Measurements from ENCODE around the gene PAX6. TPM values are rescaled to one million over a fixed set of nuclear protein-coding genes. Genes with fewer than 3 reads are reported as not detected.
A peak's percentile ranks its signal among the peaks of the same experiment; 100 is the strongest.

PAX6 gene
- total RNA-seq, 2 donors from 2014 or later: 0.46 to 0.76 TPM

DNA sequence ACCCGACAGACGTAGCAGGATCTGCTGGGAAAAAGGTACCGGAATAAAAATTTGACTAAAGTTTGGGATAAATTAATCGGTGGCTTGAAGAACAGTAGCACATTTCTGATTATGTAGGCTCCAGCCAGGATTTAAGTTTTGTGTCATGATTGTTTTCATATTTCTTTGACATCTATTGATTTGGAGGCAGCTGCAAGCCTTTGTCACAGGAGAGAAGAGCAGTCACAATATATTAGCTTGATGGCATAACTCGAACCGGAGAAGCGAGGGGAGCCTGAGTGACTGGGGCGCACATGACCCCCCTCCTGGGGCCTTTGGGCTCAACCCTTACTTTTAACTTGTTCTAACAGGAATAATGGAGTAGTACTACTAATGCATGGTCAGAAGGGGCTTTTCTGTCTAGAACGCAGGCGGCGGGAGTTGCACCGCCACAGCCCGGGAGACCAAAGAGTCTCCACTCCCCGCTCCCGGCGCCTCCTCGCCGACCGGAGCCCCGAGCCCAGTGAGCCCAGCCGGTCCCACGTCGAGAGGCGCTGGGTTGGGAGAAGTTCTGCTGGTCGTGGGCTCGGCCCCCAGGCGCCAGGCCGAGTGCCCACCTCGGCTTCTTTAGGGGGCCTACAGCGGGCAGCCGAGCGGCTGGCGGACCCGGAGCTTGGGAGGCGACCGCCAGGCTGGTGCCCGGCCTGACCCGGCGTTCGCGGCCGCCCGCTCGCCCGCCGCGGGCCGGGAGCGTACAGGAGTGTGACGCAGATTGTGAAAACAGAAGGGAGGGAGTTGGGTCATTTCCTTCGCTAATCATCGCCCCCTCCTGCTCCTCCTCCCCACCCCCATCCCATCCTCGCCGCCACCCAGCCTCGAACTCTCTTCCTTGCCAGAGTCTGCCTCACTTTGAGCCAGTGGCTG is 15.7 kb upstream of the PAX6 start:
- no peak for ATAC-seq (replicated peaks in 1 of 2)
- peaks cover 80% of the 10 kb centered on the region for H3K27me3 Mint-ChIP-seq (ENCODE audit: low read depth)
- no peaks in the 10 kb centered on the region for H3K9me3 Mint-ChIP-seq
- peak overlapping the region; percentile 66 to 82 for H3K4me3 Mint-ChIP-seq
- H3K27ac Mint-ChIP-seq: peak overlapping the region; percentile 86
- H3K4me1 Mint-ChIP-seq (ENCODE audit: low read depth): peaks cover 21% of the 10 kb centered on the region
- no peak for DNase-seq
- peaks cover 0 to 5% of the 10 kb centered on the region in 2 donors for H3K36me3 Mint-ChIP-seq (ENCODE audit: insufficient read depth in 2 of 2)

DNA sequence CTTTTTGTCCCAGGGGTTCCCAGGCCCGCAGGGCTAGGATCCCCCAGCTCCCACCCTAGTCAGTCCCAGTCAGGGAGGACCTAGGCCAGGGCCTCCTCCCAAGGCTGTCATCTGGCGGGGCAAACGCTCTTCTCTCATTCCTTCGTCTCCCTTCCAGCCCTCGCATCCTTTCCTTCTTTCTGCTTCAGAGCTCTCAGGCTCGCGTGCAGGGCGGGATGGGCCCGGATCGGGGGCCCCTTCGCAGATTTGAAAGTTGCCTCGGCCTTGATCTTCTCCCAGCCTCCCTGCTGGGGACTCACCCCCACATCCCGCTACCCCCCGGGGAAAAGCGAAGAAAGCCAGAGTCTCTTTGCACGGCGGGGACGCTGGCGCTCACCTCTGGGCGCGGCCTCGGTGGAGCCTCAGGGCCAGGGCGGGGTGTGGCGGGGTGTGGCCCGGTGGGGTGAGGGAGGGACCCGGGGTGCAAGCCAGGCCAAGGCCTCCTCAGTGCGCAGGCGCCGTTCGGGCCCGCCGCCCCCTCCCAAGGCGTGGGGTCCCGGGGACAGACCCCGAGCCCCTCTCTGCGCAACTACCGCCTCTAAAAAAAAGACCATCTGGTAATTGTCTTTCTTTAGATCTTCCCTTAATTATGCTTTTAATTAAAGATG is 14.8 kb upstream of the PAX6 start:
- no peak for ATAC-seq (replicated peaks in 1 of 2)
- H3K36me3 Mint-ChIP-seq (ENCODE audit: insufficient read depth in 2 of 2): peaks cover 0 to 5% of the 10 kb centered on the region in 2 donors
- H3K9me3 Mint-ChIP-seq: no peaks in the 10 kb centered on the region
- H3K4me1 Mint-ChIP-seq (ENCODE audit: low read depth): peaks cover 21% of the 10 kb centered on the region
- H3K27ac Mint-ChIP-seq: peak overlapping the region; percentile 57
- peaks cover 88% of the 10 kb centered on the region for H3K27me3 Mint-ChIP-seq (ENCODE audit: low read depth)
- peak overlapping the region; percentile 46 to 72 for H3K4me3 Mint-ChIP-seq
- no peak for DNase-seq

DNA sequence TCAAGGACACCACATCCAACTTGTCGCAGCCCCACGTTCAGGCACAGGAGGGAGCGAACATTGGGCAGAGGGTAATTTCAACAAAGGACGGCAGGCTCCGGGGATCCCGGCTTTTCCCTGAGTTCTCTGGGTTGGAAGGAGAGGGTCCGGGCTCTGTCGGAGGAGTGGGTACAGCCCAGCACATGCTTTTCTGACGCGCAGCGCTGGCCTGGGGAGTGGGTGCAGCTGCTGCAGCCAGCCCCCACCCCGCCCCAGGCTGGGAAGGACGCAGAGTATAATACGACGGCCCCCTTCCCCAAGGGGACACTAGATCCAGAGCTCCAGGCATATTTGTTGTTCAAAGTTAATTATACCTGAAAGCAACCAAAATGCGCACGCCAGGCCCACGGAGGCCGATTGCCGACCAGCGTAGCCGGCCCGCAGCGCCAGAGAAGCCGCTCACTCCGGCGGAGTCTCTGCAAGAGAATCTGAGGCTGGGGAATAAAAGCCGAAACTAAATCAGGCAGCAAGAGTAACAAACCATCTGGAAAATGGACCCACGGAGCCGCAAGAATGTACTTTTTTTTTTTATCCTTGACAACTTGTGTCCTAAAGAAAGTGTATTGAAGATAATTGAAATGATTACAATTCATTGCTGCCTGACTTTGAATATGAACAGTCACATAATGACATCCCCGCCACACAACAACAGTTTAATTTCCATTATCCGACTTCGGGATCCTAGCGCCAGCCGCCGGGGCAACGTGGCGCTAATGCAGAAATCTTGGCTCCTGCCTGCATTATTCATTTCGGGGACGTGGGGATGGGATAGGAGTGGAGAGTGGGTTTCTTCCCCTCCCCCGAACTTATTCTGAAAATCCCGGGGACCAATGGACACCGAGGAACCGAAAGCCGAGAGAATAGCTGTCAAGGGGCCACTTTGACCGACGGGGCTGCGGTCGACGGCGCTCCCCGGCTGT is 14.0 kb upstream of the PAX6 start:
- no peak for DNase-seq
- ATAC-seq (replicated peaks in 1 of 2): no peak
- H3K27ac Mint-ChIP-seq: peak overlapping the region; percentile 8
- peak overlapping the region; percentile 5 to 6 for H3K4me3 Mint-ChIP-seq
- H3K36me3 Mint-ChIP-seq (ENCODE audit: insufficient read depth in 2 of 2): peaks cover 0 to 5% of the 10 kb centered on the region in 2 donors
- peaks cover 26% of the 10 kb centered on the region for H3K4me1 Mint-ChIP-seq (ENCODE audit: low read depth)
- peaks cover 92% of the 10 kb centered on the region for H3K27me3 Mint-ChIP-seq (ENCODE audit: low read depth)
- H3K9me3 Mint-ChIP-seq: no peaks in the 10 kb centered on the region

DNA sequence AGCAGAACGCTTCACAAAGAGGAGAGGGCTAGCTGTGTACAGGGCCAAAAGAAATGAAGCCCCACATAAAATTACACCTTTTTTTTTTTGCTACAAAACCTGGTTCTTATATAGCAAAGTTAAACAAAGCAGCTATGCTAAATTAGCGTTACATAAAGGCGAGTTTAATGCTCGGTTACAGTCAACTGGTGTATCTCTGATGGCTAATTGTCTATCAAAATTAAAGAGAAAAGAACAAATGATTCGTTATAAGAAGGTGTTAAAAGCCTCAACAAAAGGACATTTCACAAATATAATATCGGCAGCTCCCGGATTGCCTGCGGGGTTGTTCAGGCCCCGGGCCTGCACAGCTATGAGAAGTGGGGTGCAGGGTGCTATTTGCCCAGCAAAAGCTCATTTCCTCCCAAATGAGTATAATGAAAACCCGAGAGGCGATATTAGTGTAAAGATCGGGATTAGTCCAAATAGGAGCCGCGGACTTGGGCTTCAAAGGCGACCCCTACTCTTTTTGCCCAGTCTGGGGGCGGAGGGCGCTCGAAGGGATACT is 13.3 kb upstream of the PAX6 start:
- DNase-seq (no peak), ATAC-seq (replicated peaks in 1 of 2) (no peak)
- Mint-ChIP-seq H3K27me3 (ENCODE audit: low read depth) (peaks cover 92% of the 10 kb centered on the region), H3K9me3 (no peaks in the 10 kb centered on the region), H3K4me1 (ENCODE audit: low read depth) (peaks cover 30% of the 10 kb centered on the region), H3K27ac (peak overlapping the region; percentile 8), H3K36me3 (ENCODE audit: insufficient read depth in 2 of 2) (peaks cover 0 to 5% of the 10 kb centered on the region in 2 donors), H3K4me3 (peak overlapping the region; percentile 5 to 6)

DNA sequence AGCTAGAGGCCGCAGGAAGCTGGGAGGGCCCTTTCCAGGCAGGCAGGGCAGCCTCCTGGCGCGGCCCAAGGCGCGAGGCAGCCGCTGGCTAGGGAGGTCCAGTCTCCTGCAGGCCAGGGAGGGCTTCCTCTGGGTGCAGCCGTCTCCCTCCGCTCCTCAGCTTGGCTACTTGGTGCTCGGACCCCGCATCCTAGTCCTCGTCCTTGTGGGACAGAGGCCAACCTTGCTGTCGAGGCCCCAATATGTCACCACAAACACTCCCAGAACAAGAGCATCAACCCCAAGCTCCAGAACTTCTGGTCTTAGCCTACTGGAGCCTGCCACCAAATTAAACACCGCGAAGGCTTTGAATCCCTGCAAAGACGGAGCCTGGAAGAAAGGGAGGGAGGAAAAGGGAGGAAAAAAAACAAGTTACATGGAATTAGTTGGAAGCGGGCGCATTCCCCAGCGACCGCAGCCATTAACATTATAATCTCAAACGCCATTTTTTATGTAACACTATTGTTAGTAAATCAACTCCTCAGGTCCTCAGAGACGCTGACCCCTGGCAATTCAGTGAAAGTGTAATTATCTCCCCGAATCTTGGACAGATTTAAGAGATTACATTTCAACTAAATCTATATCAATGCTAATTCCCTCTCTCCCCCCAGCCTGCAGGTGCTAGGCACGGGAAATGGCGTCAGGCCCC is 12.7 kb upstream of the PAX6 start:
- Mint-ChIP-seq H3K9me3 (no peaks in the 10 kb centered on the region), H3K27ac (peak overlapping the region; percentile 8)

DNA sequence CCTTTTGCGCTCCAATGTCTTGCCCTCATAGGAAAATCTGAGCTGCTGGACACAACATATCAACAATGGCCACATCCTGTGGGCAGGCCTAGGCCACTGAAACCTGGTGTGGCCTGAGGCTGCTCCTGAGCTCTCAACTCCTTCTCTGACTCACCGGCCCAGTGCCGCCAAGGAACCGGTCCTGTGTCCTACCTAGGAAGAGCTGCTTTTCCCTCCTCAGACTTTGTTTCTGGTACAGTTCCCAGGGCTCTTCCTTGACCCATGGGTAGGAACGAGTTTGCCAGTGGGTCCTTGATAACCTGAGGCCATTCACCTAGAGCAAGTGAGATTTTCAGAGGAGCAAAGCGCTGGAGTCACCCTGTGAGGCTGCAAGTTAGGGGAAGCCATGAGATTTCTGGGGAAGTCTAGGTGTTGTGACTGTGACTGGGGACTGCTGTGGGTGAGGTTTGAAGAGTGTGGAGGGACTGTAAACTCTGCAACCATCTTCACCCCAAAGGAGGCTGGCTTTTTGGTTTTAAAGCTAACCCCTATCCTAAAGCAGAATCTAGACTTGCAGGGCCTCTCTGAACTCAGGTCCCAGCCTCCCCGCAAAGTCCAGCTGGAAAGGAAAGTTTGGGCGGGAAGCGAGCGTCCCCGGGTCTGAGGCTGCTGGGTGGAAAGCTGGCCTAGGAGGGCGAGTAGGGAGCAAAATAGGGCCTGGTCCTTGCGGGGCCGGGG is 12.0 kb upstream of the PAX6 start:
- H3K9me3 Mint-ChIP-seq: no peaks in the 10 kb centered on the region
- H3K4me1 Mint-ChIP-seq (ENCODE audit: low read depth): peaks cover 30% of the 10 kb centered on the region
- ATAC-seq (replicated peaks in 1 of 2): no peak
- H3K27me3 Mint-ChIP-seq (ENCODE audit: low read depth): peaks cover 94% of the 10 kb centered on the region
- H3K27ac Mint-ChIP-seq: no peak overlapping the region
- no peak for DNase-seq
- H3K4me3 Mint-ChIP-seq: no peak overlapping the region
- peaks cover 0 to 4% of the 10 kb centered on the region in 2 donors for H3K36me3 Mint-ChIP-seq (ENCODE audit: insufficient read depth in 2 of 2)

More for the DNA sequence above, 12.7 kb upstream of the PAX6 start:
- ATAC-seq (replicated peaks in 1 of 2): no peak
- H3K36me3 Mint-ChIP-seq (ENCODE audit: insufficient read depth in 2 of 2): peaks cover 0 to 5% of the 10 kb centered on the region in 2 donors
- H3K27me3 Mint-ChIP-seq (ENCODE audit: low read depth): peaks cover 89% of the 10 kb centered on the region
- no peak for DNase-seq
- H3K4me3 Mint-ChIP-seq: no peak overlapping the region
- peaks cover 30% of the 10 kb centered on the region for H3K4me1 Mint-ChIP-seq (ENCODE audit: low read depth)

DNA sequence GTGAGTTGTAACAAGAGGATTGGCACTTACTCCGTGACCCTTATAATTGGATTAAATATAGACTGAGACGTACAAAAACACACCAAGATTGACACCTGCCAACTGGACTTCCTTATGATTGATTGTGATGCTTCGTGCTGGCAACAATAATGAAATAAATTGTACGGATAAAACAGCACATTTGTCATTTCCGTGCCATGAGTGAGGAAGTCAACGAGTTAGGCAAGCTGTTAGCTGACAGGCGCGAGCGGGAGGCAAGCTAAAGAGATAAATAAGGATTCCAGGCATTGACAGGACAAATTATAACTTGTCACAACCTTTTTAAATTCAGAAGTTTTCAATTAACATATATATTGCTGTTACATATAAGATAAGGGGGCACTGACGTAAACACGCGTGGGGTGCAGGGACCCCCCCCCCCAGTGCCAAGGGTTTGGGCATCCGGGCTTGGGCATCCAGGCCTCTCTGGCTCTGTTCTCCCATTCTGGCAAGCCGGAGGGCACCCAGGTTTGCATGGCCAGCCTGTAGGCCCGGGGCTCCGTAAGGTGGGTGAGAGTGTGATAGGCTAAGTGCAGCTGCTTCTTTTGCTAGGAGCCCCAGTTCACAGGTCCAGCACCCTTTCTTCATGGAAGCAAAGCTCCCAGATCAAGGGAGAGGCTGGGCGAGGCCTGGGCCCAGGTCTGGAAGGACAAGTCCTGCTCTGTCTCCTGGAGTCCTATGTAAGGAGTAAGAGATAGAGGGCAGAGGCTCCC is 11.2 kb upstream of the PAX6 start:
- H3K9me3 Mint-ChIP-seq: no peaks in the 10 kb centered on the region
- H3K36me3 Mint-ChIP-seq (ENCODE audit: insufficient read depth in 2 of 2): peaks cover 0 to 4% of the 10 kb centered on the region in 2 donors
- no peak overlapping the region for H3K27ac Mint-ChIP-seq
- H3K27me3 Mint-ChIP-seq (ENCODE audit: low read depth): peaks cover 88% of the 10 kb centered on the region
- ATAC-seq (replicated peaks in 1 of 2): no peak
- H3K4me1 Mint-ChIP-seq (ENCODE audit: low read depth): peaks cover 23% of the 10 kb centered on the region
- H3K4me3 Mint-ChIP-seq: no peak overlapping the region
- DNase-seq: no peak

DNA sequence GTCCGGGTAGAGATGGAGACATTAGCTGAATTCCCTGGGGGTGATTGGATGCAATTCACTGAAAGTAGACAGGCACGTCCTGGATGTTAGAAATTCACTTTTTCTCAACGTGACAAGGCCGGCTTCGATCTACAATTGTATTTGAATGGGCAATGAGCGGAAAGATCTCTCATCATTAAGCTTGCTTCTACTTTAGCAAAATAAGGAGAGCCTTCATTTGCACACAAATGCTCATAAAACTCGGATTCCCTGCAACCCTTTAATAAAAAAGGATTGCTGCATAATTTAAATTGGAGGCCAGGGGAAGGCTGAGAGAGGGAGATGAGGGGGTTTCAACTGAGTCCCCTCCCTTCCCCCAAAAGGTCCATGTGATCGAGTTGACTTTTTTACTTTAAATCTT is 10.6 kb upstream of the PAX6 start:
- no peak overlapping the region for H3K4me3 Mint-ChIP-seq
- no peak for DNase-seq
- H3K9me3 Mint-ChIP-seq: no peaks in the 10 kb centered on the region
- no peak for ATAC-seq (replicated peaks in 1 of 2)
- H3K4me1 Mint-ChIP-seq (ENCODE audit: low read depth): peaks cover 20% of the 10 kb centered on the region
- H3K36me3 Mint-ChIP-seq (ENCODE audit: insufficient read depth in 2 of 2): peaks cover 0 to 2% of the 10 kb centered on the region in 2 donors
- peaks cover 87% of the 10 kb centered on the region for H3K27me3 Mint-ChIP-seq (ENCODE audit: low read depth)
- no peak overlapping the region for H3K27ac Mint-ChIP-seq

DNA sequence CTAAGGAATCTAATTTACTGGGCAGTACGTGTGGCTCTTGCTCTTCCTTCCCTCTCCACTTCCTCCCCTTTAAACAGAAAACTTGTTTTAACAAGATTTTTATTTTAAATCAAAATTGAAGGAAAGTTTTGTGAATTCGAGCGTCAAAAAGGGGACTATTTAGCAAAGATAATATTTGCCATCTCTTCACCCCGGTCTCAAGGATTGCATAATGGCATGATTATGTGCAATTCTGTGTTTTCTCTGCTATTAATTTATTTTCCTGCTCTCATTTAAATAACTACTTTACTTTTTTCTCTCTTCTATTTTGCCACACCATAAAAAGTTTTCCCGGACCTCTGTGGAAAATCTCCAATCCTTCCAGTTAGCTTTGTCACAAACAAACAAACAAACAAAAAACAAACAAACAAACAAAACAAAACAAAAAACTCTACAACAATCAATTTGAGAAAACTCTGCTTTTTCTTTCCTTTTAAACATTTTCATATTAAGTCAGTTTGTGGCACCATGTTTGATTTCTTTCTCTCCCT is 10.2 kb upstream of the PAX6 start:
- no peaks in the 10 kb centered on the region for H3K9me3 Mint-ChIP-seq
- ATAC-seq (replicated peaks in 1 of 2) (no peak), DNase-seq (no peak)
- peak overlapping the region; percentile 89 for H3K27ac Mint-ChIP-seq
- peaks cover 18% of the 10 kb centered on the region for H3K4me1 Mint-ChIP-seq (ENCODE audit: low read depth)
- peaks cover 85% of the 10 kb centered on the region for H3K27me3 Mint-ChIP-seq (ENCODE audit: low read depth)
- H3K36me3 Mint-ChIP-seq (ENCODE audit: insufficient read depth in 2 of 2): no peaks in the 10 kb centered on the region
- H3K4me3 Mint-ChIP-seq: no peak overlapping the region

DNA sequence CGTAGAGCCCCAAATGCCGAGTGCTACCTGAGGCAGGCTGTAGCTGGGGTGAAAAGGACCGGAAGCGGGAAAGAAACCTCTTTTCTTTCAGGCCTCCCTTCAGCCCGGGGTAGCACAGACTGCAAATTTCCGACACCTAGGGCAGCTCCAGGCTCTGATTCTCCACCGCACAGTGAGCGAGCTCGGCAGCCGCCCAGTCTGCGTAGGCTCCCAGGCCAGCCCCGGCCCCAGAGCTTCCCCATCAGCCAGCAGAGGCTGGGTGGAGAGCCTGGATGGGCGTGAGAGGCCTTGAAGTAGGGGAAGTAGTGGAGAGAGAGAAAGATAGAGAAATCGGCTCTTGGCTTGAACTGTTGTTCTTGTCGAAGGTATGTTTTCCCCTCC is 9.3 kb upstream of the PAX6 start:
- H3K36me3 Mint-ChIP-seq (ENCODE audit: insufficient read depth in 2 of 2): no peaks in the 10 kb centered on the region
- DNase-seq (peak in 1 of 2 donors; percentile 8), ATAC-seq (replicated peaks in 1 of 2) (no peak)
- no peak overlapping the region for H3K4me3 Mint-ChIP-seq
- peaks cover 82% of the 10 kb centered on the region for H3K27me3 Mint-ChIP-seq (ENCODE audit: low read depth)
- H3K4me1 Mint-ChIP-seq (ENCODE audit: low read depth): peaks cover 24% of the 10 kb centered on the region
- no peaks in the 10 kb centered on the region for H3K9me3 Mint-ChIP-seq
- no peak overlapping the region for H3K27ac Mint-ChIP-seq

All from activated T-cell treated with anti-CD3 and anti-CD28 coated beads, Interleukin-2, amount 50 U/mL, for 72 hours (primary cell).